Astrocyte (in vitro differentiated cells and primary cell): ENCODE results near the gene CRB2. TPM values are rescaled to one million over a fixed set of nuclear protein-coding genes. Genes with fewer than 3 reads are reported as not detected.
A peak's percentile ranks its signal among the peaks of the same experiment; 100 is the strongest.

ENCODE experiments used
- DNase-seq: peaks from one replicate; pipeline ENCODE4 v3.0.0-alpha.2; 2010; ENCODE audit warnings: low read depth
- FAIRE-seq: peaks from 2 replicates; lab custom pipeline; 2011; peaks lifted over from hg19 to GRCh38; lab: Jason Lieb, UNC
- H2AFZ ChIP-seq: 2 replicates; pipeline ENCODE4 v1.6.0; 2012; ENCODE audit warnings: low read depth, low read length, inconsistent platforms
- H3K27ac ChIP-seq: 2 replicates; pipeline ENCODE4 v1.5.1; 2011; ENCODE audit warnings: low read depth, low read length, inconsistent platforms
- H3K27me3 ChIP-seq: 2 replicates; pipeline ENCODE4 v1.6.0; 2011; ENCODE audit warnings: low read length, inconsistent platforms; ENCODE audit not compliant: insufficient read depth
- H3K36me3 ChIP-seq: 2 replicates; pipeline ENCODE4 v1.5.1; 2011; ENCODE audit warnings: low read length, inconsistent platforms; ENCODE audit not compliant: insufficient read depth
- H3K4me1 ChIP-seq: 2 replicates; pipeline ENCODE4 v1.5.1; 2011; ENCODE audit warnings: low read length, inconsistent platforms; ENCODE audit not compliant: insufficient read depth
- H3K4me2 ChIP-seq: 2 replicates; pipeline ENCODE4 v1.6.0; 2012; ENCODE audit warnings: low read length, inconsistent platforms
- H3K4me3 ChIP-seq: 2 replicates; pipeline ENCODE4 v1.5.1; 2011; ENCODE audit warnings: low read depth, mild to moderate bottlenecking, low read length, inconsistent platforms; ENCODE audit not compliant: insufficient read depth
- H3K79me2 ChIP-seq: 2 replicates; pipeline ENCODE4 v1.6.0; 2012; ENCODE audit warnings: mild to moderate bottlenecking, low read length, inconsistent platforms; ENCODE audit not compliant: insufficient read depth
- H3K9ac ChIP-seq: 2 replicates; pipeline ENCODE4 v1.6.0; 2012; ENCODE audit warnings: mild to moderate bottlenecking, low read length, inconsistent platforms
- H3K9me3 ChIP-seq: 2 replicates; pipeline ENCODE4 v1.5.1; 2012; ENCODE audit warnings: low read depth, mild to moderate bottlenecking, low read length, inconsistent platforms; ENCODE audit not compliant: insufficient read depth
- H4K20me1 ChIP-seq: 2 replicates; pipeline ENCODE4 v1.6.0; 2012; ENCODE audit warnings: low read length, inconsistent platforms; ENCODE audit not compliant: insufficient read depth
- H3K27ac Mint-ChIP-seq: one replicate; pipeline ENCODE4 v1.8.0; 2021; ENCODE audit warnings: mild to moderate bottlenecking, mixed read lengths; ENCODE audit not compliant: unreplicated experiment
- H3K27me3 Mint-ChIP-seq: one replicate; pipeline ENCODE4 v1.8.0; 2021; ENCODE audit warnings: low read depth, mixed read lengths; ENCODE audit not compliant: unreplicated experiment
- H3K36me3 Mint-ChIP-seq: one replicate; pipeline ENCODE4 v1.8.0; 2021; ENCODE audit warnings: low read depth, mixed read lengths; ENCODE audit not compliant: unreplicated experiment
- H3K4me1 Mint-ChIP-seq: one replicate; pipeline ENCODE4 v1.8.0; 2021; ENCODE audit warnings: low read depth, mixed read lengths; ENCODE audit not compliant: unreplicated experiment
- H3K4me3 Mint-ChIP-seq: one replicate; pipeline ENCODE4 v1.8.0; 2021; ENCODE audit warnings: mild to moderate bottlenecking, moderate library complexity, mixed read lengths; ENCODE audit not compliant: unreplicated experiment
- H3K9me3 Mint-ChIP-seq: one replicate; pipeline ENCODE4 v1.8.0; 2021; ENCODE audit warnings: mild to moderate bottlenecking, mixed read lengths; ENCODE audit not compliant: unreplicated experiment
- CTCF ChIP-seq: IDR thresholded peaks from 2 replicates; pipeline ENCODE4 v1.5.1; 2011; ENCODE audit warnings: low read depth, mild to moderate bottlenecking, inconsistent platforms, low read length, moderate library complexity; ENCODE audit not compliant: insufficient read depth
- EZH2 ChIP-seq: IDR thresholded peaks from 2 replicates; pipeline ENCODE4 v1.6.1; 2012; ENCODE audit warnings: mild to moderate bottlenecking, low read length, inconsistent platforms; ENCODE audit not compliant: insufficient read depth
- total RNA-seq: library from RNA; stranded (reverse); gene quantifications from 2 replicates; pipeline ENCODE4 v1.2.1, GENCODE V29; 2021

CRB2 gene
- total RNA-seq, 1 donor from 2014 or later: 2.4 TPM

GRCh38 chr9:123387686-123388085 lies 31.7 kb downstream of the CRB2 start:
- FAIRE-seq: no peak
- Mint-ChIP-seq H3K4me3 (no peak overlapping the region), H3K9me3 (peaks cover 2% of the 10 kb centered on the region), H3K27me3 (peaks cover 51% of the 10 kb centered on the region), H3K27ac (no peak overlapping the region), H3K4me1 (no peaks in the 10 kb centered on the region), H3K36me3 (no peaks in the 10 kb centered on the region)
- Histone ChIP-seq H3K4me3 (no peak overlapping the region), H3K27me3 (peaks cover 10% of the 10 kb centered on the region), H3K36me3 (no peaks in the 10 kb centered on the region), H3K9ac (no peak overlapping the region), H3K4me2 (peak overlapping the region; percentile 17), H3K4me1 (no peaks in the 10 kb centered on the region), H3K9me3 (no peaks in the 10 kb centered on the region), H3K27ac (no peak overlapping the region), H4K20me1 (no peaks in the 10 kb centered on the region), H2AFZ (no peak overlapping the region), H3K79me2 (no peaks in the 10 kb centered on the region)
- no peak for DNase-seq
- TF ChIP-seq CTCF (no peak), EZH2 (no peak)

DNA sequence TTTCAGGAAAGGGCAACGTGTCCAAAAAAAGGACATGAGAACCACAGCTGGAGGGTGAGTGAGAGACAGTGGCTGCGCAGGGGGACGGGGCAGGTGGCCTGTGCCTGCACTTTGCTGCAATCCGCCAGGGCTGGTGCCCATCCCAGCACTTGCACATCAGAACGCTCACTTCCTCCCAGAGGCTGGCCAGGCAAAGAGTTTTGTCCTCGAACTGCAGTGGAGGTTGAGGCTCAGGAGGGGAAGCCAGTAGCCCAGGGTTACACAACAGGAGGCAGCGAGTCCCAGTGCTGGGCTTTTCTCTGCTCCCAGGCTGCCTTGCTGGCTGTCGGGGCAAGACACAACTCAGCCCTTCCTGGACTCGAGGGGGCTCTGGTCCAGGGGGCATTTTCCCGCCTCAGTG lies 33.1 kb downstream of the CRB2 start:
- H3K4me2 ChIP-seq: no peak overlapping the region
- no peaks in the 10 kb centered on the region for H4K20me1 ChIP-seq
- TF ChIP-seq EZH2: no peak
- TF ChIP-seq CTCF: no peak
- peaks cover 10% of the 10 kb centered on the region for H3K27me3 ChIP-seq
- FAIRE-seq (no peak), DNase-seq (no peak)
- no peaks in the 10 kb centered on the region for H3K4me1 ChIP-seq
- H3K36me3 ChIP-seq: no peaks in the 10 kb centered on the region
- H3K79me2 ChIP-seq: no peaks in the 10 kb centered on the region
- Mint-ChIP-seq H3K27me3 (peaks cover 49% of the 10 kb centered on the region), H3K36me3 (no peaks in the 10 kb centered on the region), H3K4me3 (no peak overlapping the region), H3K27ac (no peak overlapping the region), H3K9me3 (peaks cover 3% of the 10 kb centered on the region), H3K4me1 (no peaks in the 10 kb centered on the region)
- no peaks in the 10 kb centered on the region for H3K9me3 ChIP-seq
- H3K4me3 ChIP-seq: no peak overlapping the region
- H2AFZ ChIP-seq: no peak overlapping the region
- H3K27ac ChIP-seq: no peak overlapping the region
- H3K9ac ChIP-seq: no peak overlapping the region

DNA sequence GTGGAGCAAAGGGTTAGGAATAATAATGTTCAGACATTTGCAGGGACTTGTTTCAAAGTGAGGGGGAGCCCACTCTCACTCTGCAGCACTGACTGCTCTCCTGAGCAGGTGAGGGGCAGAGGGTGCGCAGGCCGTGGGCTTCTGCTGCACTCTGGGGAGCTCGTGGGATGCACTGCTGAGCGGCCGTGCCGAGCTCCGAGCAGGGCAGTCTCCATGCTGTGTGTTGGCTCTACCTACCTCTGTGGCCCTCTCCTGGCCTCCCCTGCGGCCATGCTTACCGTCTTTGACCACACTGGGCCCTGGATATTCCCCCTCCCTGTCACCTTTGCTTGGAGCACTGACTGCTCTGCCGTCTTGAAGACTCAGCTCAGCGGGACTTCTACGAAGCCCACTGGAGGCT lies 33.7 kb downstream of the CRB2 start:
- H3K9me3 ChIP-seq: no peaks in the 10 kb centered on the region
- FAIRE-seq: no peak
- Mint-ChIP-seq H3K4me3 (no peak overlapping the region), H3K9me3 (peaks cover 7% of the 10 kb centered on the region), H3K27me3 (peaks cover 46% of the 10 kb centered on the region), H3K4me1 (peaks cover 3% of the 10 kb centered on the region), H3K36me3 (no peaks in the 10 kb centered on the region), H3K27ac (no peak overlapping the region)
- H3K27ac ChIP-seq: no peak overlapping the region
- H3K4me2 ChIP-seq: no peak overlapping the region
- no peaks in the 10 kb centered on the region for H3K36me3 ChIP-seq
- DNase-seq: no peak
- H3K79me2 ChIP-seq: no peaks in the 10 kb centered on the region
- peaks cover 10% of the 10 kb centered on the region for H3K27me3 ChIP-seq
- H3K4me3 ChIP-seq: no peak overlapping the region
- H4K20me1 ChIP-seq: no peaks in the 10 kb centered on the region
- H3K9ac ChIP-seq: no peak overlapping the region
- TF ChIP-seq EZH2: no peak
- no peak for TF ChIP-seq CTCF
- H2AFZ ChIP-seq: no peak overlapping the region
- no peaks in the 10 kb centered on the region for H3K4me1 ChIP-seq
